MCF 10A (cell line): ENCODE data around the gene TAF5. TPM values are rescaled to one million over a fixed set of nuclear protein-coding genes. Genes with fewer than 3 reads are reported as not detected.

Experiments used
- BruUV-seq: library from RNA; stranded (reverse); fragments of 400-500 nt; replicated peaks from 2 replicates; lab custom pipeline; 2021; lab: Mats Ljungman, UMichigan
- CTCF ChIA-PET: fragments of 300-600 bp; sonication (Branson Sonifier 250); formaldehyde crosslinking; extraction: SDS; loops from one replicate; lab custom pipeline; 2021; ENCODE audit warnings: antibody characterized with exemption, inconsistent platforms; lab: Yijun Ruan, JAX
- POLR2A ChIA-PET: fragments of 300-600, 350-650 bp; sonication (Branson Sonifier 250); formaldehyde crosslinking; extraction: SDS; loops from one replicate; lab custom pipeline; 2020; ENCODE audit warnings: antibody characterized with exemption, inconsistent platforms; lab: Yijun Ruan, JAX
- DNase-seq: peaks from one replicate; pipeline ENCODE4 v3.0.0-alpha.2; 2018; ENCODE audit not compliant: unreplicated experiment
- H3K27ac Mint-ChIP-seq: one replicate; pipeline ENCODE4 v1.8.0; 2022; ENCODE audit warnings: mild to moderate bottlenecking, low read depth, mixed read lengths; ENCODE audit not compliant: unreplicated experiment
- H3K27me3 Mint-ChIP-seq: one replicate; pipeline ENCODE4 v1.8.0; 2022; ENCODE audit warnings: mixed read lengths; ENCODE audit not compliant: insufficient read depth, unreplicated experiment
- H3K36me3 Mint-ChIP-seq: one replicate; pipeline ENCODE4 v1.8.0; 2022; ENCODE audit warnings: mild to moderate bottlenecking, moderate library complexity, mixed read lengths; ENCODE audit not compliant: insufficient read depth, unreplicated experiment
- H3K4me1 Mint-ChIP-seq: one replicate; pipeline ENCODE4 v1.8.0; 2022; ENCODE audit warnings: mixed read lengths; ENCODE audit not compliant: insufficient read depth, unreplicated experiment
- H3K4me3 Mint-ChIP-seq: one replicate; pipeline ENCODE4 v1.8.0; 2022; ENCODE audit warnings: mild to moderate bottlenecking, moderate library complexity, mixed read lengths; ENCODE audit not compliant: unreplicated experiment
- H3K9me3 Mint-ChIP-seq: one replicate; pipeline ENCODE4 v1.8.0; 2022; ENCODE audit warnings: mixed read lengths; ENCODE audit not compliant: unreplicated experiment
- intact Hi-C: fragments of 100-400 bp; cut with micrococcal nuclease; formaldehyde crosslinking; loops from 2 replicates; pipeline ENCODE4 v1.14.1; 2022
- total RNA-seq: library from RNA; stranded (reverse); gene quantifications from 2 replicates; pipeline ENCODE4 v1.2.3, GENCODE V29; 2022
- TF ChIP-seq, protein P1 (sequence below): fragments of 200-600 bp; IDR thresholded peaks from one replicate; pipeline ENCODE4 v1.8.0; 2022; ENCODE audit warnings: antibody characterized with exemption, mild to moderate bottlenecking; ENCODE audit not compliant: unreplicated experiment

Gene TAF5
- total RNA-seq, 1 experiment from 2014 or later: 3.1 TPM

DNA sequence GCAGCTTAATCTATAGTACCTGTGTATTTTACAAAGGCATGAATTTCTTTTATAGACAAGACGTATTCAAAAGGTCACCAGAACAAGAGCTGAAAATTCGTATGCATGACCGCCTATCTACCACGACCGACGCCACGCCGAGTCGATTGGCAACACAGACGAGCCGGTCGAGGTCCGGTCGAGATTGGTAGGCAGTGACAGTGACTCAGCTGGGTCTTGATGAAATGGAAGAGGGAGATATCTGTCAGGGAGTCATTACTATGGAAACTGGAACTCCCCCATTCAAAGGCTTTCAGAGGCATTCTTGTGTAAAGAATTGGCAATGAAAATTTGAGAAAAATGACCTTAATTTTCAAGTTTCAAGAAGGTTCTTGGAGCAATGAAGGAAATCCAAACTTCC lies 26.4 kb downstream of the TAF5 start:
- DNase-seq: no peak
- peaks cover 21% of the 10 kb centered on the region for H3K4me1 Mint-ChIP-seq
- peaks cover 77% of the 10 kb centered on the region for H3K36me3 Mint-ChIP-seq
- BruUV-seq: no TSS peak
- POLR2A ChIA-PET: interaction anchor here (1.2 to 5.7 kb wide), 2 partner anchors 20 to 26 kb away, joined by 4 to 62 read pairs; partner anchors contain the start of gene TAF5
- TF ChIP-seq, protein P1, sequence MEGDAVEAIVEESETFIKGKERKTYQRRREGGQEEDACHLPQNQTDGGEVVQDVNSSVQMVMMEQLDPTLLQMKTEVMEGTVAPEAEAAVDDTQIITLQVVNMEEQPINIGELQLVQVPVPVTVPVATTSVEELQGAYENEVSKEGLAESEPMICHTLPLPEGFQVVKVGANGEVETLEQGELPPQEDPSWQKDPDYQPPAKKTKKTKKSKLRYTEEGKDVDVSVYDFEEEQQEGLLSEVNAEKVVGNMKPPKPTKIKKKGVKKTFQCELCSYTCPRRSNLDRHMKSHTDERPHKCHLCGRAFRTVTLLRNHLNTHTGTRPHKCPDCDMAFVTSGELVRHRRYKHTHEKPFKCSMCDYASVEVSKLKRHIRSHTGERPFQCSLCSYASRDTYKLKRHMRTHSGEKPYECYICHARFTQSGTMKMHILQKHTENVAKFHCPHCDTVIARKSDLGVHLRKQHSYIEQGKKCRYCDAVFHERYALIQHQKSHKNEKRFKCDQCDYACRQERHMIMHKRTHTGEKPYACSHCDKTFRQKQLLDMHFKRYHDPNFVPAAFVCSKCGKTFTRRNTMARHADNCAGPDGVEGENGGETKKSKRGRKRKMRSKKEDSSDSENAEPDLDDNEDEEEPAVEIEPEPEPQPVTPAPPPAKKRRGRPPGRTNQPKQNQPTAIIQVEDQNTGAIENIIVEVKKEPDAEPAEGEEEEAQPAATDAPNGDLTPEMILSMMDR: no peak
- no peak overlapping the region for H3K27ac Mint-ChIP-seq
- H3K9me3 Mint-ChIP-seq: no peaks in the 10 kb centered on the region
- CTCF ChIA-PET: interaction anchor here (0.6 to 0.7 kb wide), 2 partner anchors 27 to 87 kb away, joined by 3 to 5 read pairs; no protein-coding TSS in a partner anchor
- peak overlapping the region; percentile 25 for H3K4me3 Mint-ChIP-seq
- intact Hi-C loops: no loop called here
- H3K27me3 Mint-ChIP-seq: no peaks in the 10 kb centered on the region

DNA sequence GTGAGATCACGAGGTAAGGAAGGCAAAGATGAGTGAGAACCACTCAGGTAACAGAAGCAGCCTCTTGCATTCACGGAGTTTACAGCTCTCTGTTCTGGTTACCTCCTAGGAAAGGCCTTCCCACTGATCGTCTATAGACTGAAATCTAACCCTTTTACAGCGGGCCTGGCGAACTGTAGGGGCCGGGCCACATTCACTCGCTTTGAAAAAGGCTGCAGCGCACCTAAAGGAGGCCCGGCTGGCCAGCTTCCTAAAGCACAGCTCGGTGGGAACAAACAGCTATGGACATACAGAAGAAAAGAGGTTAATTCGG lies 27.9 kb downstream of the TAF5 start:
- DNase-seq: peak; percentile 5
- intact Hi-C loops: loop anchor here (2.0 to 5.0 kb wide), 2 partner anchors 27 to 43 kb away; partner anchors contain the start of gene PCGF6
- no TSS peak for BruUV-seq
- H3K36me3 Mint-ChIP-seq: peaks cover 81% of the 10 kb centered on the region
- ChIA-PET CTCF (interaction anchor here (0.6 to 1.9 kb wide), 2 partner anchors 21 to 170 kb away, joined by 3 to 7 read pairs; no protein-coding TSS in a partner anchor), POLR2A (interaction anchor here (0.7 to 5.7 kb wide), 24 partner anchors 8 to 1577 kb away, joined by 3 to 62 read pairs (median 4); partner anchors contain the start of genes CNNM2, NEURL1, NT5C2 and OGA)
- no peaks in the 10 kb centered on the region for H3K9me3 Mint-ChIP-seq
- peaks cover 24% of the 10 kb centered on the region for H3K4me1 Mint-ChIP-seq
- peak overlapping the region; percentile 96 for H3K4me3 Mint-ChIP-seq
- TF ChIP-seq, protein P1: no peak
- H3K27ac Mint-ChIP-seq: peak overlapping the region; percentile 95
- no peaks in the 10 kb centered on the region for H3K27me3 Mint-ChIP-seq

DNA sequence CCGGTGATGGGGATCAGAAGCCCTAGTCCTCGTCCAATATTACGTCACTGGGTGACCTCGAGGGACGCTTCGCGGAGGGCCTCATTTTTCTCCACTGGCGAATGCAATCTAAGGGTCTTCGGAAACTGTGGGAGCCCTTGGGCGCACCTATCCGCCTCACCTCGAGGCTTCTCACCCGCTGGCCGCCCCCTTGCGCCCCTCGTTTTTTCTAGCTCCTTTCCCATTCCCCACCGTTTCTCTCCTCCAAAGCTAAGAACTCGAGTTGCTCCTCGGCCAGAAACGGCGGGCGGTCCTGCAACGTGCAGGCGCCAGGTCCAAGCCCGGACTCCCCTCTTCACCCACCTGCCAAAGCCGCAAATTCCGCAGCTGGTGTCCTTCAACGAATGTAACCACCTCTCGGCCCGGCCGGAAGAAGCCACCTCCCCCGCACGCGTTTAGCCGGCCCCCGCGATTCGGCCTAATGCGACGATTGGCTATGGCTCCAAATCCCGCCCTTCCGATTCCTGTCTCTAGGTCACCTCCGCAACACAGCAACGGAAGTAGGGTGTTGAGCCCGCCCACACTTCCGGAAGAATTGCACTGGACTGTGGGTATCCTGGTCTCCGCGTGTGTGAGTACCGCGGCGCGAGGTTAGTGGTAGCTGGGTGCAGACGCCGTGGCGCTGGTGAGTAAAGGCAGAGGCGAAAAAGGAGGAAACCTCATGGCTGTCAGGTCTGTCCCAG lies 28.5 kb downstream of the TAF5 start, which contains the start of the genes ATP5MK and PDCD11:
Gene ATP5MK (minus strand): TSS at position 409 of the 722 bp plus-strand sequence. CDS start 4,018 bp downstream, outside the sequence.
Gene PDCD11 (plus strand): TSS at position 560 of the 722 bp plus-strand sequence. CDS start 1,801 bp downstream, outside the sequence.
- Mint-ChIP-seq H3K4me3 (peak within 1 kb of the TSS; percentile 96), H3K4me1 (peaks cover 24% of the 10 kb centered on the region), H3K9me3 (no peaks in the 10 kb centered on the region), H3K27me3 (no peaks in the 10 kb centered on the region), H3K36me3 (peaks cover 81% of the 10 kb centered on the region), H3K27ac (peak within 1 kb of the TSS; percentile 95)
- TF ChIP-seq, protein P1: no peak
- ChIA-PET CTCF (interaction anchor here (0.6 to 1.9 kb wide), 5 partner anchors 20 to 290 kb away, joined by 3 to 7 read pairs (median 3); no protein-coding TSS in a partner anchor), POLR2A (interaction anchor here (0.6 to 5.7 kb wide), 29 partner anchors 8 to 1578 kb away, joined by 3 to 62 read pairs (median 4); partner anchors contain the start of genes CNNM2, NEURL1, NT5C2 and OGA)
- TSS peak; percentile 81 for BruUV-seq
- intact Hi-C loops: loop anchor here (2.0 to 5.0 kb wide), 2 partner anchors 27 to 44 kb away; partner anchors contain the start of gene PCGF6
- peak; percentile 99 for DNase-seq

DNA sequence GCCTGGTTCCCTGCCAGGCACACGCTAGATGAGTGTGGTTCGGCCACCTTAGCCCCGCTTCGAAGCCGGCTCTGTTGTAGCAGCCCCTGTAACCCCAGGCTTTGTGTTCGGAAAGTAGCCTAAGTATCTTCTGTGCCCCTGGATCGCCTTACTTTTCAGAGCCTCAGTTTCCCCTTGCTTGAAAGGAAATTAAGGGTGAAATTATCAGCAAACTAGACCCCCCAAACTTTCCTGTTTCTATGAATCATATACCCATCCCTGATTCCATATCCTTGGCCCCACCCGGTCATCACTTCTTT lies 29.0 kb downstream of the TAF5 start:
- H3K27ac Mint-ChIP-seq: peak overlapping the region; percentile 95
- CTCF ChIA-PET: interaction anchor here (0.7 to 2.2 kb wide), 4 partner anchors 20 to 289 kb away, joined by 3 to 11 read pairs (median 5); no protein-coding TSS in a partner anchor
- peaks cover 81% of the 10 kb centered on the region for H3K36me3 Mint-ChIP-seq
- TF ChIP-seq, protein P1: no peak
- POLR2A ChIA-PET: interaction anchor here (0.6 to 5.7 kb wide), 26 partner anchors 9 to 1579 kb away, joined by 3 to 62 read pairs (median 4); partner anchors contain the start of genes CNNM2, NEURL1, NT5C2 and OGA
- no peaks in the 10 kb centered on the region for H3K9me3 Mint-ChIP-seq
- H3K4me3 Mint-ChIP-seq: peak overlapping the region; percentile 96
- intact Hi-C loops: loop anchor here (2.0 to 5.0 kb wide), 2 partner anchors 28 to 44 kb away; partner anchors contain the start of gene PCGF6
- no peaks in the 10 kb centered on the region for H3K27me3 Mint-ChIP-seq
- BruUV-seq: TSS peak; percentile 72
- H3K4me1 Mint-ChIP-seq: peaks cover 24% of the 10 kb centered on the region
- DNase-seq: no peak
